ENCODE data around the gene ARMC7.
A peak's percentile ranks its signal among the peaks of the same experiment; 100 is the strongest.
"Not testable (repeated sequence)": the region's sequence is repeated elsewhere in the genome, so short reads cannot be mapped to it uniquely, and the experiment has no call there.

ARMC7 gene

GRCh38 chr17:75130059-75130631 is 20.4 kb downstream of the ARMC7 start:
- no peak for DNase-seq

- peak; percentile 50 to 66 for DNase-seq
Observed at GRCh38 chr17:75130632-75131277, 21.0 kb downstream of the ARMC7 start.

GRCh38 chr17:75131278-75132017 is 21.7 kb downstream of the ARMC7 start, which contains the start of gene NT5C:
Gene NT5C (minus strand): TSS chr17:75131742. CDS start chr17:75131707, 35 bp downstream.
- peak; percentile 85 to 90 for DNase-seq

- DNase-seq = not testable (repeated sequence)
Observed at GRCh38 chr17:75132018-75133000, 22.5 kb downstream of the ARMC7 start.

- no peak for DNase-seq
Observed at GRCh38 chr17:75133001-75133400, 23.2 kb downstream of the ARMC7 start.

- not testable (repeated sequence) for DNase-seq
Observed at GRCh38 chr17:75133607-75134347, 24.0 kb downstream of the ARMC7 start.

- no peak for DNase-seq
Observed at GRCh38 chr17:75135452-75135851, 25.7 kb downstream of the ARMC7 start.

- no peak for DNase-seq
Observed at GRCh38 chr17:75135946-75136345, 26.2 kb downstream of the ARMC7 start.

GRCh38 chr17:75137762-75138161 is 28.0 kb downstream of the ARMC7 start:
- not testable (repeated sequence) for DNase-seq

- DNase-seq = no peak
Observed at GRCh38 chr17:75138519-75138918, 28.8 kb downstream of the ARMC7 start.

GRCh38 chr17:75142236-75142971 is 32.6 kb downstream of the ARMC7 start:
- no peak for DNase-seq

GRCh38 chr17:75144816-75145512 is 35.2 kb downstream of the ARMC7 start:
- no peak for DNase-seq

- no peak for DNase-seq
Observed at GRCh38 chr17:75146592-75146991, 36.8 kb downstream of the ARMC7 start.

GRCh38 chr17:75147878-75148546 is 38.2 kb downstream of the ARMC7 start:
- DNase-seq = no peak

- no peak for DNase-seq
Observed at GRCh38 chr17:75151930-75152329, 42.2 kb downstream of the ARMC7 start.

- no peak for DNase-seq
Observed at GRCh38 chr17:75152523-75152921, 42.8 kb downstream of the ARMC7 start.

- DNase-seq = peak in 1 of 2 experiments; percentile 21
Observed at GRCh38 chr17:75152922-75153779, 43.4 kb downstream of the ARMC7 start.

- DNase-seq = no peak
Observed at GRCh38 chr17:75153780-75154194, 44.0 kb downstream of the ARMC7 start.
